ENCODE measurements around the gene ICE1. TPM values are rescaled to one million over a fixed set of nuclear protein-coding genes. Genes with fewer than 3 reads are reported as not detected.
"Not testable (repeated sequence)": the region's sequence is repeated elsewhere in the genome, so short reads cannot be mapped to it uniquely, and the experiment has no call there.

The ICE1 gene
- total and polyA plus RNA-seq, 2 experiments from 2014 or later, result 17.7 to 19.6 TPM

GRCh38 chr5:5385331-5385662, 37.2 kb upstream of the ICE1 start:
- Histone ChIP-seq H3K9me3 (ENCODE audit: low read depth) (no peaks in the 10 kb centered on the region), H3K4me1 (ENCODE audit: low read depth) (no peaks in the 10 kb centered on the region), H3K27me3 (no peaks in the 10 kb centered on the region), H3K27ac (no peak overlapping the region), H3K36me3 (no peaks in the 10 kb centered on the region), H3K4me3 (no peak overlapping the region)
- no peak for TF ChIP-seq CTCF (IDR thresholded peaks at IDR 0.05; ENCODE audit: low read depth, low read length)
- no peak for DNase-seq (ENCODE audit: low read depth in 1 of 2, low spot score in 1 of 2)

- Histone ChIP-seq H3K4me1 (ENCODE audit: low read depth) (no peaks in the 10 kb centered on the region), H3K36me3 (no peaks in the 10 kb centered on the region), H3K27me3 (no peaks in the 10 kb centered on the region), H3K27ac (no peak overlapping the region), H3K4me3 (no peak overlapping the region), H3K9me3 (ENCODE audit: low read depth) (no peaks in the 10 kb centered on the region)
- no peak for TF ChIP-seq CTCF (IDR thresholded peaks at IDR 0.05; ENCODE audit: low read depth, low read length)
- DNase-seq (ENCODE audit: low read depth in 1 of 2, low spot score in 1 of 2), result no peak
Observed at GRCh38 chr5:5386329-5386728, 36.1 kb upstream of the ICE1 start.

GRCh38 chr5:5387192-5387591, 35.3 kb upstream of the ICE1 start:
- no peak for TF ChIP-seq CTCF (IDR thresholded peaks at IDR 0.05; ENCODE audit: low read depth, low read length)
- Histone ChIP-seq H3K27me3 (no peaks in the 10 kb centered on the region), H3K4me1 (ENCODE audit: low read depth) (no peaks in the 10 kb centered on the region), H3K36me3 (no peaks in the 10 kb centered on the region), H3K27ac (no peak overlapping the region), H3K4me3 (no peak overlapping the region), H3K9me3 (ENCODE audit: low read depth) (no peaks in the 10 kb centered on the region)
- no peak for DNase-seq (ENCODE audit: low read depth in 1 of 2, low spot score in 1 of 2)

GRCh38 chr5:5387777-5388176, 34.7 kb upstream of the ICE1 start:
- DNase-seq (ENCODE audit: low read depth in 1 of 2, low spot score in 1 of 2), result no peak
- H3K27me3 ChIP-seq, result no peaks in the 10 kb centered on the region
- no peaks in the 10 kb centered on the region for H3K4me1 ChIP-seq (ENCODE audit: low read depth)
- no peaks in the 10 kb centered on the region for H3K36me3 ChIP-seq
- no peaks in the 10 kb centered on the region for H3K9me3 ChIP-seq (ENCODE audit: low read depth)
- no peak overlapping the region for H3K27ac ChIP-seq
- no peak overlapping the region for H3K4me3 ChIP-seq
- TF ChIP-seq CTCF (IDR thresholded peaks at IDR 0.05; ENCODE audit: low read depth, low read length), result no peak

GRCh38 chr5:5390121-5390869, 32.2 kb upstream of the ICE1 start:
- H3K4me3 ChIP-seq; H3K9me3 ChIP-seq (ENCODE audit: low read depth); H3K27me3 ChIP-seq; H3K36me3 ChIP-seq; H3K27ac ChIP-seq; H3K4me1 ChIP-seq (ENCODE audit: low read depth): not testable (repeated sequence)
- DNase-seq (ENCODE audit: low read depth in 1 of 2, low spot score in 1 of 2), result peak in 1 of 2 donors; percentile 32

GRCh38 chr5:5392504-5392903, 30.0 kb upstream of the ICE1 start:
- H3K4me3 ChIP-seq; H3K27ac ChIP-seq; H3K27me3 ChIP-seq; H3K36me3 ChIP-seq; DNase-seq (ENCODE audit: low read depth in 1 of 2, low spot score in 1 of 2); H3K4me1 ChIP-seq (ENCODE audit: low read depth); H3K9me3 ChIP-seq (ENCODE audit: low read depth): not testable (repeated sequence)

Data from cardiac muscle cell (in vitro differentiated cells and primary cell).